ENCODE results near the gene WDR45B. TPM values are rescaled to one million over a fixed set of nuclear protein-coding genes. Genes with fewer than 3 reads are reported as not detected.

WDR45B gene
- total RNA-seq, 1 donor from 2014 or later, result 63.1 TPM

GRCh38 chr17:82686366-82687324, 38.4 kb upstream of the WDR45B start:
- Mint-ChIP-seq H3K27me3 (ENCODE audit: low read depth) (no peaks in the 10 kb centered on the region), H3K9me3 (peaks cover 7% of the 10 kb centered on the region), H3K27ac (no peak overlapping the region), H3K36me3 (ENCODE audit: low read depth) (peaks cover 3% of the 10 kb centered on the region), H3K4me3 (ENCODE audit: low read depth) (no peak overlapping the region), H3K4me1 (ENCODE audit: low read depth) (peaks cover 6% of the 10 kb centered on the region)
- DNase-seq (ENCODE audit: low spot score), result no peak
- intact Hi-C loops (cut with micrococcal nuclease), result no loop called here

GRCh38 chr17:82685291-82685690, 37.0 kb upstream of the WDR45B start:
- Mint-ChIP-seq H3K27me3 (ENCODE audit: low read depth) (no peaks in the 10 kb centered on the region), H3K36me3 (ENCODE audit: low read depth) (no peaks in the 10 kb centered on the region), H3K4me3 (ENCODE audit: low read depth) (no peak overlapping the region), H3K4me1 (ENCODE audit: low read depth) (peaks cover 2% of the 10 kb centered on the region), H3K27ac (no peak overlapping the region), H3K9me3 (peaks cover 9% of the 10 kb centered on the region)
- no peak for DNase-seq (ENCODE audit: low spot score)
- intact Hi-C loops (cut with micrococcal nuclease), result no loop called here

GRCh38 chr17:82684228-82684841, 36.1 kb upstream of the WDR45B start:
- intact Hi-C loops (cut with micrococcal nuclease), result no loop called here
- no peak overlapping the region for H3K4me3 Mint-ChIP-seq (ENCODE audit: low read depth)
- H3K27ac Mint-ChIP-seq, result no peak overlapping the region
- no peaks in the 10 kb centered on the region for H3K4me1 Mint-ChIP-seq (ENCODE audit: low read depth)
- no peaks in the 10 kb centered on the region for H3K36me3 Mint-ChIP-seq (ENCODE audit: low read depth)
- no peak for DNase-seq (ENCODE audit: low spot score)
- H3K9me3 Mint-ChIP-seq, result peaks cover 9% of the 10 kb centered on the region
- no peaks in the 10 kb centered on the region for H3K27me3 Mint-ChIP-seq (ENCODE audit: low read depth)

- DNase-seq (ENCODE audit: low spot score), result no peak
- no peaks in the 10 kb centered on the region for H3K4me1 Mint-ChIP-seq (ENCODE audit: low read depth)
- no peak overlapping the region for H3K27ac Mint-ChIP-seq
- H3K4me3 Mint-ChIP-seq (ENCODE audit: low read depth), result no peak overlapping the region
- peaks cover 9% of the 10 kb centered on the region for H3K9me3 Mint-ChIP-seq
- H3K27me3 Mint-ChIP-seq (ENCODE audit: low read depth), result no peaks in the 10 kb centered on the region
- H3K36me3 Mint-ChIP-seq (ENCODE audit: low read depth), result no peaks in the 10 kb centered on the region
- intact Hi-C loops (cut with micrococcal nuclease), result no loop called here
These were observed 35.3 kb upstream of the WDR45B start for GRCh38 chr17:82683534-82683933.

GRCh38 chr17:82681547-82681946, 33.3 kb upstream of the WDR45B start:
- H3K4me1 Mint-ChIP-seq (ENCODE audit: low read depth), result no peaks in the 10 kb centered on the region
- no peak overlapping the region for H3K4me3 Mint-ChIP-seq (ENCODE audit: low read depth)
- H3K9me3 Mint-ChIP-seq, result peaks cover 9% of the 10 kb centered on the region
- no peaks in the 10 kb centered on the region for H3K27me3 Mint-ChIP-seq (ENCODE audit: low read depth)
- intact Hi-C loops (cut with micrococcal nuclease), result no loop called here
- no peak overlapping the region for H3K27ac Mint-ChIP-seq
- no peaks in the 10 kb centered on the region for H3K36me3 Mint-ChIP-seq (ENCODE audit: low read depth)
- no peak for DNase-seq (ENCODE audit: low spot score)

- Mint-ChIP-seq H3K27ac (no peak overlapping the region), H3K4me1 (ENCODE audit: low read depth) (no peaks in the 10 kb centered on the region), H3K4me3 (ENCODE audit: low read depth) (no peak overlapping the region), H3K9me3 (peaks cover 9% of the 10 kb centered on the region), H3K36me3 (ENCODE audit: low read depth) (no peaks in the 10 kb centered on the region), H3K27me3 (ENCODE audit: low read depth) (no peaks in the 10 kb centered on the region)
- intact Hi-C loops (cut with micrococcal nuclease), result no loop called here
- DNase-seq (ENCODE audit: low spot score), result no peak
These were observed 31.6 kb upstream of the WDR45B start for GRCh38 chr17:82679586-82680465.

GRCh38 chr17:82678265-82678891, 30.1 kb upstream of the WDR45B start:
- intact Hi-C loops (cut with micrococcal nuclease), result no loop called here
- Mint-ChIP-seq H3K27me3 (ENCODE audit: low read depth) (no peaks in the 10 kb centered on the region), H3K36me3 (ENCODE audit: low read depth) (no peaks in the 10 kb centered on the region)

GRCh38 chr17:82677353-82677925, 29.2 kb upstream of the WDR45B start:
- no peaks in the 10 kb centered on the region for H3K36me3 Mint-ChIP-seq (ENCODE audit: low read depth)
- H3K4me1 Mint-ChIP-seq (ENCODE audit: low read depth), result no peaks in the 10 kb centered on the region
- peaks cover 9% of the 10 kb centered on the region for H3K9me3 Mint-ChIP-seq
- no peak for DNase-seq (ENCODE audit: low spot score)
- no peak overlapping the region for H3K27ac Mint-ChIP-seq
- H3K4me3 Mint-ChIP-seq (ENCODE audit: low read depth), result no peak overlapping the region
- intact Hi-C loops (cut with micrococcal nuclease), result no loop called here
- H3K27me3 Mint-ChIP-seq (ENCODE audit: low read depth), result no peaks in the 10 kb centered on the region

More at GRCh38 chr17:82678265-82678891, 30.1 kb upstream of the WDR45B start:
- peaks cover 9% of the 10 kb centered on the region for H3K9me3 Mint-ChIP-seq
- DNase-seq (ENCODE audit: low spot score), result no peak
- H3K4me3 Mint-ChIP-seq (ENCODE audit: low read depth), result no peak overlapping the region
- H3K4me1 Mint-ChIP-seq (ENCODE audit: low read depth), result no peaks in the 10 kb centered on the region
- no peak overlapping the region for H3K27ac Mint-ChIP-seq

GRCh38 chr17:82675476-82676245, 27.4 kb upstream of the WDR45B start:
- Mint-ChIP-seq H3K9me3 (no peaks in the 10 kb centered on the region), H3K27me3 (ENCODE audit: low read depth) (no peaks in the 10 kb centered on the region), H3K36me3 (ENCODE audit: low read depth) (no peaks in the 10 kb centered on the region), H3K27ac (no peak overlapping the region), H3K4me3 (ENCODE audit: low read depth) (no peak overlapping the region), H3K4me1 (ENCODE audit: low read depth) (no peaks in the 10 kb centered on the region)
- DNase-seq (ENCODE audit: low spot score), result no peak
- intact Hi-C loops (cut with micrococcal nuclease), result no loop called here

GRCh38 chr17:82674656-82675475, 26.6 kb upstream of the WDR45B start:
- no peaks in the 10 kb centered on the region for H3K27me3 Mint-ChIP-seq (ENCODE audit: low read depth)
- DNase-seq (ENCODE audit: low spot score), result no peak
- H3K4me1 Mint-ChIP-seq (ENCODE audit: low read depth), result no peaks in the 10 kb centered on the region
- no peak overlapping the region for H3K27ac Mint-ChIP-seq
- H3K9me3 Mint-ChIP-seq, result no peaks in the 10 kb centered on the region
- intact Hi-C loops (cut with micrococcal nuclease), result no loop called here
- H3K4me3 Mint-ChIP-seq (ENCODE audit: low read depth), result no peak overlapping the region
- no peaks in the 10 kb centered on the region for H3K36me3 Mint-ChIP-seq (ENCODE audit: low read depth)
